GM12891 (cell line): ENCODE measurements around the gene PLA2G2D.
A peak's percentile ranks its signal among the peaks of the same experiment; 100 is the strongest.

Experiments
- DNase-seq: peaks from one replicate; pipeline ENCODE4 v3.0.0; 2011; ENCODE audit warnings: low spot score; ENCODE audit not compliant: insufficient read length
- FAIRE-seq: peaks from 2 replicates; lab custom pipeline; 2011; peaks lifted over from hg19 to GRCh38; lab: Jason Lieb, UNC
- PAX5 ChIP-seq: IDR thresholded peaks from 2 replicates; pipeline ENCODE4 v1.6.1; 2011; ENCODE audit warnings: low read length, moderate library complexity, mild to moderate bottlenecking; ENCODE audit not compliant: insufficient read depth, severe bottlenecking
- POLR2A ChIP-seq: IDR thresholded peaks from 2 replicates; pipeline ENCODE4 v1.6.1; 2011; ENCODE audit warnings: low read depth, low read length, control low read depth
- POLR2AphosphoS5 ChIP-seq: IDR thresholded peaks from 2 replicates; pipeline ENCODE4 v1.6.1; 2011; ENCODE audit warnings: low read depth, low read length, control low read depth
- POU2F2 ChIP-seq: IDR thresholded peaks from 2 replicates; pipeline ENCODE4 v1.6.1; 2011; ENCODE audit warnings: low read depth, mild to moderate bottlenecking, control low read depth, low read length, moderate library complexity
- SPI1 ChIP-seq: IDR thresholded peaks from 2 replicates; pipeline ENCODE4 v1.6.1; 2011; ENCODE audit warnings: low read depth, low read length, control low read depth
- TAF1 ChIP-seq: IDR thresholded peaks from 2 replicates; pipeline ENCODE4 v1.6.1; 2011; ENCODE audit warnings: low read depth, low read length, control low read depth

PLA2G2D gene

DNA sequence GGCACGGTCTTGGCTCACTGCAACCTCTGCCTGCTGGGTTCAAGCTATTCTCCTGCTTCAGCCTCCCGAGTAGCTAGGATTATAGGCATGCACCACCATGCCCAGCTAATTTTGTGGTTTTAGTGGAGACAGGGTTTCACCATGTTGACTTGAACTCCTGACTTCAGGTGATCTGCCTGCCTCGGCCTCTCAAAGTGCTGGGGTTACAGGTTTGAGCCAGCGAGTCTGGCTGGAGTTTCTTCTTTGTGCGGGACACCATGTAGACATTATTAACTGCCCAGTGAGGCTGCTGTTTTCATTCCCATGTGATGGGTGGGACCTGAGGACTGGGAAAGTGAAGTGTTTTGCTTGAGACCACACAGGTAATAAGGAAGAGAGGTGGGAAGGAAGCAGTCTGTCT, 26.0 kb downstream of the PLA2G2D start:
- FAIRE-seq (no peak), DNase-seq (no peak)
- TF ChIP-seq PAX5 (no peak), POLR2AphosphoS5 (no peak)

DNA sequence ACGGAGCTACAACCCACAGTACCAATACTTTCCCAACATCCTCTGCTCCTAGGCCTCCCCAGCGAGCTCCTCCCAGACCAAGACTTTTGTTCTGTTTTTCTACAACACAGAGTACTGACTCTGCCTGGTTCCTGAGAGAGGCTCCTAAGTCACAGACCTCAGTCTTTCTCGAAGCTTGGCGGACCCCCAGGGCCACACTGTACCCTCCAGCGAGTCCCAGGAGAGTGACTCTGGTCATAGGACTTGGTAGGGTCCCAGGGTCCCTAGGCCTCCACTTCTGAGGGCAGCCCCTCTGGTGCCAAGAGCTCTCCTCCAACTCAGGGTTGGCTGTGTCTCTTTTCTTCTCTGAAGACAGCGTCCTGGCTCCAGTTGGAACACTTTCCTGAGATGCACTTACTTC, 28.7 kb downstream of the PLA2G2D start:
- TF ChIP-seq POLR2A: no peak
- TF ChIP-seq TAF1: no peak
- TF ChIP-seq POLR2AphosphoS5: no peak
- TF ChIP-seq SPI1: no peak
- TF ChIP-seq PAX5: no peak
- no peak for TF ChIP-seq POU2F2
- DNase-seq (no peak), FAIRE-seq (no peak)

DNA sequence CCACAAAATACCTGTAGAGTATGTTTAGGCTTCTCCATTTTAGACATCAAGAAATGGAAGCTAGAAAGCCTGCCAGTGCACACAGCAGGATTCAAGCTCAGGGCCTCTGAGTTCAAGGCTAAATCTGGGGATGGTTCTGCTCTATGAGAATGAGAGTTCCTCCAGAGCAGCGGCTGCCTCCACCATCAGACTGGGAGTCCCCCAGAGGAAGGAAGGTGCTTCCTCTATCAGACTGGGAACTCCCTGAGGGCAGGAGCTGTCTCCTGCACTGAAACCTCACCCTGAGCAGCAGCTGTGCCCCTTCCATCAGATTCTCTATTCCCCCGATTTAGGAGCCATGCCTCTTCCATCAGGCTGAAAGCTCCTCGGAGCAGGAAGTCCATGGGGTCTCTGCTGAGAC, 29.2 kb downstream of the PLA2G2D start:
- DNase-seq (no peak), FAIRE-seq (no peak)
- TF ChIP-seq POLR2AphosphoS5 (no peak), POU2F2 (no peak), POLR2A (no peak), PAX5 (no peak), SPI1 (no peak), TAF1 (no peak)

DNA sequence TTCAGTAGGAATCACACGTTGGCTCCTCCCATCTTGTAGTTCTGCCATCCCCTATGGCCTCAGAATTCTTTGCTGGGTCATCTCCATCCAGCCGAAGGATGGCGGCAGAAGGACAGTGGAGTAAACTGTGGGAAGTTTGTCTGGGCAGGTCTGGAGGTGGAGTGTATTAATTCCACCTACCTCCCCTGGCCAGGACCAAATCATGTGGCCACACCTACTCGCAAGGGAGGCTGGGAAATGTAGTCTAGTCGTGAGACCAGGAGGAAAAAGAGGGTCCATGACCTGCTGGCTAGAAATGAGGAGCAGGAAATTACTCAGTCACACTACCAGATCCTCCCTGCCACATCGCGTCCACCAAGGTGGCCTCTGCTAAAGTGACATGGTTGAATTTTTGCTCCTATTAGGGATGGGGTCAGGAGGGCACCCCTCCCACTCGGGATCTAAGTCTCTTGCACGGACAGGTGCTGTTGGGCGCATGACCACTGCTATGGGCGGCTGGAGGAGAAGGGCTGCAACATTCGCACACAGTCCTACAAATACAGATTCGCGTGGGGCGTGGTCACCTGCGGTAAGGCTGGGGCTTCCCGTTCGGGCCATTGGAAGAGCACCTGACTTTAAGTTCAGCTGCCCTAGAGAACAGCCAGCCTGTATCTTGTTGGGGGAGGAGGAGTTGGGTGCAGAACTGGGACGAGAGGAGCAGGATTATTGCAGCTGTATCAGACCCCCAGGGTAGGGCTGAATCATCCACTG, 29.8 kb downstream of the PLA2G2D start:
- TF ChIP-seq POLR2A (no peak), TAF1 (no peak), POU2F2 (no peak), POLR2AphosphoS5 (no peak), SPI1 (no peak), PAX5 (no peak)
- no peak for DNase-seq
- no peak for FAIRE-seq

GRCh38 chr1:20087668-20088067, 31.7 kb downstream of the PLA2G2D start:
- no peak for FAIRE-seq
- no peak for TF ChIP-seq TAF1
- DNase-seq: no peak

DNA sequence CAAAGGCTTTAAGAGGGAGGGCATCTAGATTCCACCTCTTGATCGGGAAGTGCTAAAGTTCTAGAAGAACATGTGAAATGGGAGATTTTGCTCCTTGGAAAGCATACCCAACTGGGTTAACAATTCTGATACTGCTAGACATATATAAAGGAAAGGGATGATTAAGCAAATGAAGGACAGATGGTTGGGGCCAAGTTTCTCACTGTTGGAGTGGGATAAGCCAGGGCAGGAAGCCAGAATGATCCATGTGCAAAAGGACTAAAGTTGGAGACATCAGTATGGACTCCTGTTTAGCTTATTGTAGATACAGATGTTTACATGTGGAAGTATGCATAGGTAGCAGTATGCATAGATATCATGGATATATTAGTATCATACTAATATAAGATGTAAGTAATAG, 32.5 kb downstream of the PLA2G2D start:
- FAIRE-seq (no peak), DNase-seq (no peak)

GRCh38 chr1:20083178-20083944, 36.0 kb downstream of the PLA2G2D start:
- FAIRE-seq (no peak), DNase-seq (no peak)
- TF ChIP-seq POU2F2 (no peak), POLR2AphosphoS5 (no peak), SPI1 (no peak)

More for the DNA sequence above, 32.5 kb downstream of the PLA2G2D start:
- TF ChIP-seq POLR2AphosphoS5 (no peak), SPI1 (no peak), POLR2A (no peak), TAF1 (no peak), PAX5 (no peak), POU2F2 (no peak)

GRCh38 chr1:20082772-20083171, 36.6 kb downstream of the PLA2G2D start:
- TF ChIP-seq POLR2AphosphoS5 (no peak), TAF1 (no peak)

DNA sequence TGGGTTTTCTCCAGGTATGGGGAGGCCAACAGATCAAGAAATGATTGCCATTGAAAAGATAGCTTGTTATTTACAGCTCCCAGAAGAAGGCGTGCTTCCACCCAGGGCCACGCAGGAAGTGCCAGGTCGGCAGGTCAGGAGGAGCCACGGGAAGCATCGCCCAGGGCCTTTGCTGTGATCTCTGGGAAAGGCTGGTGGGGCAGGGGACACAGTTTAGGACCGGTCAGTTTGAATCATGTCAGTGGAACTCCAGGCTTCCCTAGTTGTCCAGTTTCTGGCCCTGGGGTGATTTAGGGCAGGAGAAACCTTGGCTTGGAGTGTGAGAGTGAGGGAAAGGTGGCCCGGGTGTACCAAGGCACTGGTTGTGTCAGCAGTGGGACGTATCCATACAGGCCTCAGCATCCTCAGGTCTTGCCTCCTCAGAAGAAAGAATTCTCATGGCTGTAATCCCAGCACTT, 38.0 kb downstream of the PLA2G2D start:
- DNase-seq (no peak), FAIRE-seq (no peak)
- no peak for TF ChIP-seq POLR2A
- no peak for TF ChIP-seq SPI1
- no peak for TF ChIP-seq TAF1
- TF ChIP-seq PAX5: no peak

More at GRCh38 chr1:20082772-20083171, 36.6 kb downstream of the PLA2G2D start:
- FAIRE-seq (no peak), DNase-seq (no peak)

DNA sequence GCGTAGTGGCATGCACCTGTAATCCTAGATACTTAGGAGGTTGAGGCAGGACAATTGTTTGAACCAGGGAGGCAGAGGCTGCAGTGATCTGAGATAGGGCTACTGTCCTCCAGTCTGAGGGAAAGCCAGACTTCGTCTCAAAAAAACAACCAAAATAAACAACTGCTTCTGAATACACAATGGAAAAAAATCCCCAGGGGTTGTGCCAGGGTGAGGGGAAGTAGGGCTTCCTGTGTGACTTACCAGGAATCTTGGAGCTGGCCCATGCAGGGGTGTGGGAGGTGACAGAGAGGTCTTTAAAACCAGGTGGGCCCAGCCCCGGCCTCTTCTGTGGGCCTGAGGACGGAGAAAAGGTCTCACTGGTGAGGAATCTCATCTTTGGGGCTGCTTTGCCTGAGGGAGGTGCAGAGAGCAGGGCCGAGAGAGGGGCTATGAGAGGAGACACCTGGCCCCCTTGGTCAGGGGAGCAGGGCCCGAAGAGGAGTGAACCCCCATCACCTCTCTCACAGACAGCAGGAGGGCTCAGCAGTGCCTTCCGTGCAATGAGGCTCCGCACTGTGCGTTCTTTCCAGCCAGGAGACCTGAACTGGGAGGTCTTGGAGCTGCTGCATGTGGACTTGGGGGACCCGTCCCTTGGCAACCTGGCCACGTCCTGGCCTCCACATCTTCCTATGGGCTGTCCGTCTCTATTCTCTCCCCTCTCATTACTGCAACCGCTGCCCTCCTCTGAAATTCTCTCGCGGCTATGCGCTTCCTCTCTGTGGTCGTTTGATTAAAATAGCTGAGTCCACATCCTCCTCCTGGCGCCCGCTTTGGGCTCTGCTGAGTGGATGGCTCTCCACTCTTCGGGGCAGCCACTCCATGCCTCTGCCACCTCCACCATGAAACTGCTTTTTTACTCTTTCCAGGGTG, 38.6 kb downstream of the PLA2G2D start:
- no peak for DNase-seq
- FAIRE-seq: peak; percentile 80
- TF ChIP-seq SPI1: peak; percentile 86
- no peak for TF ChIP-seq TAF1
- TF ChIP-seq POLR2AphosphoS5: no peak
- no peak for TF ChIP-seq PAX5
- no peak for TF ChIP-seq POLR2A
- TF ChIP-seq POU2F2: 0 out of 2 replicates have a peak, but pooled peaks have one; percentile 29
